Measurements from ENCODE around the gene PSG11.
"Not testable (repeated sequence)": the region's sequence is repeated elsewhere in the genome, so short reads cannot be mapped to it uniquely, and the experiment has no call there.

PSG11 gene

DNA sequence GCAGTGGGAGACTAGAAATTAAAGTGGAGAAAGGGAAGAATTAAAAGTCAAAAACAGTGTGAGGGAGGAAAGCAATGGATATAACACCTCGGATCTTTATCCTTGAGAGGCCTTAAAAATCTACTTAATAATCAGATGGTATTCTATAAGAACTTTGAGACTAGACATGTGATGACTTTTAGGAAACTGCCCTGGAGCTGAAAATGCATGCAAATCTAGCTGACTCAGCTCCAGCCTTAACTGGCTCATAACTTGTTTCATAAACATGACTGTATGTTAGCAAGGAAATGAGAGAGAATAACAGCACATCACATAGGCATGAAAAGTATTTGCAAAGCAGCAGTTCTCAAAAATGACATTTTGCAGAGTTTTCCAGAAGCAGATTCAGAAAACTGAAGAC is 38.1 kb downstream of the PSG11 start:
- not testable (repeated sequence) for DNase-seq (ENCODE audit: low spot score)

DNA sequence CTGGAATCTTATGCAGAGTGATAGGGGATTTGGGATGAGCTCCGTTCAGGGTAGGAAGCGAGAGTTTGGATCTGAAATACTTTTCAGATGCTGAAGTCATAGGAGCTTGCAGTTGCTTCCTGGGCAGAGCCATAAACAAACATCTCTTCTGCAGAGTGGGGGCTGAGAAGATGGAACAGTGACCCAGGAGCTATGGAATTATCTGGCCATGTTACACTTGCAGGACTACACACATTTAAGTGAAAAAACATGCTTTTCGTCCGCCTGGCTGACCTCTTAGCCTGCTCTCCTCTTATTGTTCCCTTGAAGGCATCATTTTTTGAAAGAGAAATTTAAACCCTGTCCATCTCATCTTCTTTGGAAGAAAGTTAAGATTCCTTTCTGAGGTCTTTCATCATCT is 40.7 kb downstream of the PSG11 start:
- no peak for DNase-seq (ENCODE audit: low spot score)

DNA sequence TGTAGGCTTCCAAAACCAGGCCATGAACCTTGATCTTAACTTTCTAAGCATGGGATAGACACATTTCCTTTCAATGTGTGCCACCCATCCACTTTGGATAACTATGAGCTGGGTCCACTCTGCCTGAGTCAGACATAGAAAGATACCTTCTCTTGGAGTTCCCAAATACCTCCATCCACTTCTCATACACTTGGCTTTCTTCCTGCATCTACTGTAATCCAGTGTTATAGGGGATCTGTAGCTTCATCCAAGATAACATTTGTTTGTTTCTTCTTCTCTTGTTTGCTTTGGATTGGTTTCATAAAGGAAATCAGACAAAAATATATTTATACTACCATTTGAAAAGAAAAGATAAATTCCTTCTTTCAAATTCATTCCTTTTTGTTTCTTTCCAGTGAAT is 44.2 kb downstream of the PSG11 start:
- DNase-seq (ENCODE audit: low spot score): not testable (repeated sequence)

DNA sequence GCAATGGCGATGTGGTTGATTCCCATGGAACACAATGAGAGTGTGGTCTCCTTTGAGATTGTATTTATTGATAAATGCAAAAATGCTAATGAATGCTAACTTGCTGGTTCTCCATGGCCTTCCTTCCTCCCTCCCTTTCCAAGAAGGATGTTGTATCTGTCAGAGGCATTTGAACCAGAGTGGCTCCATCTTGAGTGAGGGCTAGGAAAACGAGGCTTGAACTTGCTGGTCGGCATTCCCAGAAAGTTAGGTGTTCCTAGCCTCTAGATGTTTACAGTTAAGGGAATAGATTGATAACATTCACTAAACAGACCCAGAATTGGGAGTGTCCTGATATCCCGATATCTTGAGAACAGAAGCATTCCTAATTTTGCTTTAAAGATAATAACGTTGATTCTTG is 54.8 kb downstream of the PSG11 start:
- not testable (repeated sequence) for DNase-seq (ENCODE audit: low spot score)

DNA sequence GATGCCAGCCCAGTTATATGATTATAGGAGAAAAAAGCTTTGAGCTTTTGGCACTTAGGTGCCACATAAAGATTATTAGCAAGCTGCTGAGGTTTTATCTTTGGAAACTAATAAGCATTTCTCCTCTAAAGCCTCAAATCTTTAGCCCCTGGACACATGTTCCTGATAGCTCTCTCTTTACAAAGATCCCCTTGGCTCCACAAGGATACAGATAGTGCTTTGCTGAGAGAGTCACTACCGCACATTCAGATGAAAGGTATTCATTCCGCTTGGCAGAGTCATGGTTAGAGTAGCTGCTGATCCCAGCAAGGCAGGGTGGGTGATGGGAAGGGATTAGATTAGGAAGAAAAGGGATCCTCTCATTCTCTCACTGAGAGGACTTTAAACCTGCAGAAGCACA is 61.1 kb downstream of the PSG11 start:
- DNase-seq (ENCODE audit: low spot score): no peak

DNA sequence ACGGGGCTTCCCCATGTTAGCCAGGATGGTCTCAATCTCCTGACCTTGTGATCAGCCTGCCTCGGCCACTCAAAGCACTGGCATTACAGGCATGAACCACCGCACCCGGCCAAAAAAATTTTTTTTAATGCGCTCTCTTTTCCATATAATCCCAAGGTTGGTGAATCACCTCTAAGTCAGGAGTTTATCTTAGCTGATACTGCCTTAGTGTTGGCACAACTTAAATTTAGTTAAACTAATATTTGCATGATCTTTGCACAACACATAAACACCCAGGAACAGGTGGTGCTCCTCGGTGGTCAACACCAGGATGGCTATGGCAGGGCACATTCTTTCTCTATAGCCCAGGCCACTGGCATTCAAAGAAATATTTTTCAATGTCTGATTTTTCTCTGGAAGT is 65.2 kb downstream of the PSG11 start:
- DNase-seq (ENCODE audit: low spot score): no peak

Data from CD4-positive, alpha-beta T cell treated with Interleukin-2 at 100 ng/mL for 4 hours (primary cell).